Ishikawa (cell line): ENCODE results near the gene ZNF747.

Experiments used
- EP300 ChIP-seq: IDR thresholded peaks from 2 replicates; pipeline ENCODE4 v1.6.1; 2012; ENCODE audit warnings: borderline replicate concordance
- FOXM1 ChIP-seq: IDR thresholded peaks from 2 replicates; pipeline ENCODE4 v1.6.1; 2012; ENCODE audit warnings: low read depth, borderline replicate concordance
- RAD21 ChIP-seq: IDR thresholded peaks from 2 replicates; pipeline ENCODE4 v1.6.1; 2012; ENCODE audit warnings: low read depth
- TAF1 ChIP-seq: IDR thresholded peaks from 2 replicates; pipeline ENCODE4 v1.6.1; 2012; ENCODE audit warnings: low read depth, mild to moderate bottlenecking
- TCF12 ChIP-seq: IDR thresholded peaks from 2 replicates; pipeline ENCODE4 v1.6.1; 2012; ENCODE audit warnings: low read depth
- TF ChIP-seq, protein P1 (sequence below): IDR thresholded peaks from 2 replicates; pipeline ENCODE4 v1.6.1; 2012; ENCODE audit warnings: low read depth, mild to moderate bottlenecking
- TF ChIP-seq, protein P2 (sequence below): IDR thresholded peaks from 2 replicates; pipeline ENCODE4 v1.6.1; 2012

DNA sequence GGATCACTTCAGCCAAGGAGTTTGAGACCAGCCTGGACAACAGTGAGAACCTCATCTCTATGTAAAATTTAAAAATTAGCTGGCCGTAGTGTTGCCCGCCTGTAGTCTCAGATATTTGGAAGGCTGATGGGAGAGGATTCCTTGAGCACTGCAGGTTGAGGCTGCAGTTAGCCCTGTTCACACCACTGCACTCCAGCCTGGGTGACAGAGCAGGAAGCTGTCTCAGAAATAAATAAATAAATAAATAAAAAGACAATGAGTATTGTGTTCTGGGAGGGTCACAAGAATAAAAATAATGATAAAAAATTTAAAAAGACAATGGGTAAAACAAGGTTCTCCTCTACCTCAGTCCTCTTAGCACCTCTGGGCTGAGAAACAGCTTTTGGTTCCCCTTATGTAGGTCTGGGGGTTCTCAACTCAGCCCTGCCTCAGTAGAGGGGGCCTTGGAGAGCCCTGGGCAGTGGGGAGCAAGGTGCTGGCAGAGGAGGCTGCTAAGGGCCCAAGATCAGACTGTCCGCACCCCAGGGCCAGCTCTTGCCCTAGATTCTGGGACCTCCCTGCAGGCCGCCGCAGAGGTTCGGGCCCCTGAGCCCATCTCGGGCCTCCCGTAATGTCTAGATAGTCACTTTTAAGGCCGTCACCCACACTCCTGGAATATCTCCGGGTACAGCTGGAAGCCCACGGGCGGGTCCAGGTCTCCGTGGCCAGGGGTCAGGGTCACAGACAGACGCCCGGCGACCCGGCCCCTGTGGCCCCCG lies 20.1 kb upstream of the ZNF747 start:
- TF ChIP-seq, protein P1, sequence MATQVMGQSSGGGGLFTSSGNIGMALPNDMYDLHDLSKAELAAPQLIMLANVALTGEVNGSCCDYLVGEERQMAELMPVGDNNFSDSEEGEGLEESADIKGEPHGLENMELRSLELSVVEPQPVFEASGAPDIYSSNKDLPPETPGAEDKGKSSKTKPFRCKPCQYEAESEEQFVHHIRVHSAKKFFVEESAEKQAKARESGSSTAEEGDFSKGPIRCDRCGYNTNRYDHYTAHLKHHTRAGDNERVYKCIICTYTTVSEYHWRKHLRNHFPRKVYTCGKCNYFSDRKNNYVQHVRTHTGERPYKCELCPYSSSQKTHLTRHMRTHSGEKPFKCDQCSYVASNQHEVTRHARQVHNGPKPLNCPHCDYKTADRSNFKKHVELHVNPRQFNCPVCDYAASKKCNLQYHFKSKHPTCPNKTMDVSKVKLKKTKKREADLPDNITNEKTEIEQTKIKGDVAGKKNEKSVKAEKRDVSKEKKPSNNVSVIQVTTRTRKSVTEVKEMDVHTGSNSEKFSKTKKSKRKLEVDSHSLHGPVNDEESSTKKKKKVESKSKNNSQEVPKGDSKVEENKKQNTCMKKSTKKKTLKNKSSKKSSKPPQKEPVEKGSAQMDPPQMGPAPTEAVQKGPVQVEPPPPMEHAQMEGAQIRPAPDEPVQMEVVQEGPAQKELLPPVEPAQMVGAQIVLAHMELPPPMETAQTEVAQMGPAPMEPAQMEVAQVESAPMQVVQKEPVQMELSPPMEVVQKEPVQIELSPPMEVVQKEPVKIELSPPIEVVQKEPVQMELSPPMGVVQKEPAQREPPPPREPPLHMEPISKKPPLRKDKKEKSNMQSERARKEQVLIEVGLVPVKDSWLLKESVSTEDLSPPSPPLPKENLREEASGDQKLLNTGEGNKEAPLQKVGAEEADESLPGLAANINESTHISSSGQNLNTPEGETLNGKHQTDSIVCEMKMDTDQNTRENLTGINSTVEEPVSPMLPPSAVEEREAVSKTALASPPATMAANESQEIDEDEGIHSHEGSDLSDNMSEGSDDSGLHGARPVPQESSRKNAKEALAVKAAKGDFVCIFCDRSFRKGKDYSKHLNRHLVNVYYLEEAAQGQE = no peak
- TF ChIP-seq EP300 (no peak), RAD21 (no peak), FOXM1 (no peak), TCF12 (no peak), TAF1 (no peak)
- TF ChIP-seq, protein P2, sequence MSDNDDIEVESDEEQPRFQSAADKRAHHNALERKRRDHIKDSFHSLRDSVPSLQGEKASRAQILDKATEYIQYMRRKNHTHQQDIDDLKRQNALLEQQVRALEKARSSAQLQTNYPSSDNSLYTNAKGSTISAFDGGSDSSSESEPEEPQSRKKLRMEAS = no peak
